Ovary (tissue), 3 donors: ENCODE results near the gene ILKAP.

Source experiments
- EP300 ChIP-seq: sonication (generic); formaldehyde crosslinking; IDR thresholded peaks from one replicate; pipeline ENCODE4 v1.6.1; 2017; ENCODE audit warnings: antibody characterized with exemption
- POLR2A ChIP-seq: fragments of 450-650 bp; IDR thresholded peaks from one replicate; pipeline ENCODE4 v1.6.1; 2017; ENCODE audit warnings: antibody characterized with exemption, mild to moderate bottlenecking, moderate library complexity
- TF ChIP-seq, protein P1 (sequence below), 3 donors: fragments of 450-650 bp in 2 of 3; fragments of 200-600 bp in 1 of 3; IDR thresholded peaks; one replicate each; pipeline versions ENCODE4 v1.5.1 to v1.8.0; 2016 to 2022; ENCODE audit warnings: antibody characterized with exemption in 3 of 3, mild to moderate bottlenecking in 1 of 3
- donor health status: DM: no; HTN: no; CAD: no.

GRCh38 chr2:238174701-238175100 lies 28.8 kb downstream of the ILKAP start:
- TF ChIP-seq, protein P1, sequence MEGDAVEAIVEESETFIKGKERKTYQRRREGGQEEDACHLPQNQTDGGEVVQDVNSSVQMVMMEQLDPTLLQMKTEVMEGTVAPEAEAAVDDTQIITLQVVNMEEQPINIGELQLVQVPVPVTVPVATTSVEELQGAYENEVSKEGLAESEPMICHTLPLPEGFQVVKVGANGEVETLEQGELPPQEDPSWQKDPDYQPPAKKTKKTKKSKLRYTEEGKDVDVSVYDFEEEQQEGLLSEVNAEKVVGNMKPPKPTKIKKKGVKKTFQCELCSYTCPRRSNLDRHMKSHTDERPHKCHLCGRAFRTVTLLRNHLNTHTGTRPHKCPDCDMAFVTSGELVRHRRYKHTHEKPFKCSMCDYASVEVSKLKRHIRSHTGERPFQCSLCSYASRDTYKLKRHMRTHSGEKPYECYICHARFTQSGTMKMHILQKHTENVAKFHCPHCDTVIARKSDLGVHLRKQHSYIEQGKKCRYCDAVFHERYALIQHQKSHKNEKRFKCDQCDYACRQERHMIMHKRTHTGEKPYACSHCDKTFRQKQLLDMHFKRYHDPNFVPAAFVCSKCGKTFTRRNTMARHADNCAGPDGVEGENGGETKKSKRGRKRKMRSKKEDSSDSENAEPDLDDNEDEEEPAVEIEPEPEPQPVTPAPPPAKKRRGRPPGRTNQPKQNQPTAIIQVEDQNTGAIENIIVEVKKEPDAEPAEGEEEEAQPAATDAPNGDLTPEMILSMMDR (IDR thresholded peaks at IDR 0.05) = no peak
- TF ChIP-seq POLR2A (no peak), EP300 (no peak)
